ENCODE results near the gene INSR. TPM values are rescaled to one million over a fixed set of nuclear protein-coding genes. Genes with fewer than 3 reads are reported as not detected.

The INSR gene
- total and polyA plus RNA-seq, 10 of the 15 experiments (the other 5 are each of a cell fraction or from before 2014, with no cell fraction given): 4.2 to 34.9 (median 13.6) TPM

GRCh38 chr19:7138402-7138801 is 155.8 kb downstream of the INSR start:
- H2AFZ ChIP-seq (ENCODE audit: control insufficient read depth, low read depth, low read length): no peak overlapping the region
- ChIA-PET POLR2A (interaction anchor here (1.2 kb wide), 1 partner anchor 20 kb away, joined by 4 read pairs; no protein-coding TSS in a partner anchor), RAD21 (ENCODE audit: unreplicated experiment) (interaction anchor here (0.6 kb wide), 1 partner anchor 50 kb away, joined by 3 read pairs; no protein-coding TSS in a partner anchor), CTCF (interaction anchor here (0.6 to 1.9 kb wide), 3 partner anchors 10 to 36 kb away, joined by 3 to 6 read pairs (median 5); no protein-coding TSS in a partner anchor), SMC1A (ENCODE audit: uncharacterized antibody, unreplicated experiment) (interaction anchor here (0.9 to 2.1 kb wide), 3 partner anchors 11 to 195 kb away, joined by 3 to 5 read pairs (median 4); no protein-coding TSS in a partner anchor)
- FAIRE-seq (no peak), ATAC-seq (no peak), DNase-seq (ENCODE audit: low read depth, low spot score) (no peak)
- H3K4me3 ChIP-seq: no peak overlapping the region
- H3K79me2 ChIP-seq (ENCODE audit: control insufficient read depth, insufficient read depth, low read length): no peaks in the 10 kb centered on the region
- no peaks in the 10 kb centered on the region for H3K27me3 ChIP-seq (replicated peaks in 1 of 2; ENCODE audit: control insufficient read depth in 2 of 2, insufficient read depth in 2 of 2, low read length in 1 of 2)
- TF ChIP-seq TAF1 (IDR thresholded peaks at IDR 0.05; ENCODE audit: borderline replicate concordance, low read depth, low read length) (no peak), POLR2AphosphoS2 (IDR thresholded peaks at IDR 0.05; ENCODE audit: low read depth, low read length) (no peak), SREBF2 (IDR thresholded peaks at IDR 0.05; ENCODE audit: low read length) (no peak), ZNF207 (IDR thresholded peaks at IDR 0.05; ENCODE audit: borderline replicate concordance) (no peak), IRF3 (IDR thresholded peaks at IDR 0.05) (no peak), TCF12 (IDR thresholded peaks at IDR 0.05; ENCODE audit: low read depth, low read length) (no peak), HDAC6 (IDR thresholded peaks at IDR 0.05; ENCODE audit: unreplicated experiment) (no peak), SMARCA5 (IDR thresholded peaks at IDR 0.05) (no peak), E2F4 (IDR thresholded peaks at IDR 0.05; ENCODE audit: low read depth, low read length) (no peak), TBL1XR1 (IDR thresholded peaks at IDR 0.05; ENCODE audit: low read depth, low read length) (no peak), MYC (IDR thresholded peaks at IDR 0.05; ENCODE audit: insufficient read depth, insufficient read length, insufficient replicate concordance, low read length, severe bottlenecking) (no peak), SREBF1 (IDR thresholded peaks at IDR 0.05; ENCODE audit: low read length) (no peak), RCOR1 (conservative IDR thresholded peaks at IDR 0.05; ENCODE audit: low read depth, low read length) (no peak), NBN (IDR thresholded peaks at IDR 0.05) (no peak), CHD2 (IDR thresholded peaks at IDR 0.05; ENCODE audit: borderline replicate concordance, low read depth, low read length) (no peak), BHLHE40 (IDR thresholded peaks at IDR 0.05; ENCODE audit: borderline replicate concordance in 1 of 2, low read depth in 2 of 2, low read length in 1 of 2) (no peak), SP1 (IDR thresholded peaks at IDR 0.05; ENCODE audit: low read depth, low read length) (no peak), YBX1 (IDR thresholded peaks at IDR 0.05) (no peak)
- TF ChIP-seq, protein P1, sequence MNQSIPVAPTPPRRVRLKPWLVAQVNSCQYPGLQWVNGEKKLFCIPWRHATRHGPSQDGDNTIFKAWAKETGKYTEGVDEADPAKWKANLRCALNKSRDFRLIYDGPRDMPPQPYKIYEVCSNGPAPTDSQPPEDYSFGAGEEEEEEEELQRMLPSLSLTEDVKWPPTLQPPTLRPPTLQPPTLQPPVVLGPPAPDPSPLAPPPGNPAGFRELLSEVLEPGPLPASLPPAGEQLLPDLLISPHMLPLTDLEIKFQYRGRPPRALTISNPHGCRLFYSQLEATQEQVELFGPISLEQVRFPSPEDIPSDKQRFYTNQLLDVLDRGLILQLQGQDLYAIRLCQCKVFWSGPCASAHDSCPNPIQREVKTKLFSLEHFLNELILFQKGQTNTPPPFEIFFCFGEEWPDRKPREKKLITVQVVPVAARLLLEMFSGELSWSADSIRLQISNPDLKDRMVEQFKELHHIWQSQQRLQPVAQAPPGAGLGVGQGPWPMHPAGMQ (IDR thresholded peaks at IDR 0.05; ENCODE audit: borderline replicate concordance): no peak
- TF ChIP-seq, protein P2, sequence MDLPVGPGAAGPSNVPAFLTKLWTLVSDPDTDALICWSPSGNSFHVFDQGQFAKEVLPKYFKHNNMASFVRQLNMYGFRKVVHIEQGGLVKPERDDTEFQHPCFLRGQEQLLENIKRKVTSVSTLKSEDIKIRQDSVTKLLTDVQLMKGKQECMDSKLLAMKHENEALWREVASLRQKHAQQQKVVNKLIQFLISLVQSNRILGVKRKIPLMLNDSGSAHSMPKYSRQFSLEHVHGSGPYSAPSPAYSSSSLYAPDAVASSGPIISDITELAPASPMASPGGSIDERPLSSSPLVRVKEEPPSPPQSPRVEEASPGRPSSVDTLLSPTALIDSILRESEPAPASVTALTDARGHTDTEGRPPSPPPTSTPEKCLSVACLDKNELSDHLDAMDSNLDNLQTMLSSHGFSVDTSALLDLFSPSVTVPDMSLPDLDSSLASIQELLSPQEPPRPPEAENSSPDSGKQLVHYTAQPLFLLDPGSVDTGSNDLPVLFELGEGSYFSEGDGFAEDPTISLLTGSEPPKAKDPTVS (IDR thresholded peaks at IDR 0.05; ENCODE audit: low read depth, low read length): no peak
- no peaks in the 10 kb centered on the region for H3K4me1 ChIP-seq (ENCODE audit: control insufficient read depth, insufficient read depth, low read length)
- no peak overlapping the region for H3K4me2 ChIP-seq (ENCODE audit: control insufficient read depth, insufficient read depth)
- no peaks in the 10 kb centered on the region for H4K20me1 ChIP-seq (ENCODE audit: control insufficient read depth, insufficient read depth)
- TSS peak; percentile 21 for BruUV-seq (replicated peaks)
- WGBS (ENCODE audit: insufficient coverage, insufficient replicate concordance, low lambda C conversion rate, missing lambda C conversion rate): 100% methylated on average over 1 of the region's 1 CpG
- no peak overlapping the region for H3K27ac ChIP-seq (ENCODE audit: control insufficient read depth, insufficient read depth)
- in situ Hi-C loops (cut with MboI): no loop called here
- H3K9me3 ChIP-seq (replicated peaks; ENCODE audit: control insufficient read depth, insufficient read depth, low read length): peaks cover 5% of the 10 kb centered on the region; the same call in 2 of the 3 replicates
- intact Hi-C loops (cut with micrococcal nuclease; ENCODE audit: unreplicated experiment): no loop called here
- H3K9ac ChIP-seq (ENCODE audit: control insufficient read depth, insufficient read depth, low read length): no peak overlapping the region
- H3K36me3 ChIP-seq (ENCODE audit: control insufficient read depth in 2 of 2, insufficient read depth in 2 of 2, low read length in 1 of 2): peaks cover 18 to 20% of the 10 kb centered on the region in 2 experiments

Measured in GM12878 (cell line).